Body of pancreas (tissue), 4 donors: Measurements from ENCODE around the gene MMP17.

Experiments
- POLR2A ChIP-seq, 3 donors: fragments of 450-650 bp; IDR thresholded peaks; one replicate each; pipeline ENCODE4 v1.6.1; 2016; ENCODE audit warnings: antibody characterized with exemption in 3 of 3, mild to moderate bottlenecking in 2 of 3
- TF ChIP-seq, protein P1 (sequence below), 7 experiments: fragments of 450-650 bp in 4 of 7; fragments of 200-600 bp in 3 of 7; sonication (generic) in 3 of 7; IDR thresholded peaks; one replicate each; pipeline ENCODE4 v1.5.1; 2016 to 2019; ENCODE audit warnings: antibody characterized with exemption in 7 of 7

GRCh38 chr12:131788070-131788469, 40.1 kb upstream of the MMP17 start:
- TF ChIP-seq, protein P1, sequence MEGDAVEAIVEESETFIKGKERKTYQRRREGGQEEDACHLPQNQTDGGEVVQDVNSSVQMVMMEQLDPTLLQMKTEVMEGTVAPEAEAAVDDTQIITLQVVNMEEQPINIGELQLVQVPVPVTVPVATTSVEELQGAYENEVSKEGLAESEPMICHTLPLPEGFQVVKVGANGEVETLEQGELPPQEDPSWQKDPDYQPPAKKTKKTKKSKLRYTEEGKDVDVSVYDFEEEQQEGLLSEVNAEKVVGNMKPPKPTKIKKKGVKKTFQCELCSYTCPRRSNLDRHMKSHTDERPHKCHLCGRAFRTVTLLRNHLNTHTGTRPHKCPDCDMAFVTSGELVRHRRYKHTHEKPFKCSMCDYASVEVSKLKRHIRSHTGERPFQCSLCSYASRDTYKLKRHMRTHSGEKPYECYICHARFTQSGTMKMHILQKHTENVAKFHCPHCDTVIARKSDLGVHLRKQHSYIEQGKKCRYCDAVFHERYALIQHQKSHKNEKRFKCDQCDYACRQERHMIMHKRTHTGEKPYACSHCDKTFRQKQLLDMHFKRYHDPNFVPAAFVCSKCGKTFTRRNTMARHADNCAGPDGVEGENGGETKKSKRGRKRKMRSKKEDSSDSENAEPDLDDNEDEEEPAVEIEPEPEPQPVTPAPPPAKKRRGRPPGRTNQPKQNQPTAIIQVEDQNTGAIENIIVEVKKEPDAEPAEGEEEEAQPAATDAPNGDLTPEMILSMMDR (IDR thresholded peaks at IDR 0.05) = no peak
- TF ChIP-seq POLR2A (IDR thresholded peaks at IDR 0.05) = no peak
